Thyroid gland (tissue), 4 donors: ENCODE data around the gene MRGPRX3.

Experiments used
- POLR2A ChIP-seq, 2 donors: fragments of 450-650 bp; IDR thresholded peaks; one replicate each; pipeline ENCODE4 v1.6.1; 2017; ENCODE audit warnings: antibody characterized with exemption in 2 of 2, mild to moderate bottlenecking in 2 of 2, moderate library complexity in 1 of 2
- TF ChIP-seq, protein P1 (sequence below), 6 experiments: fragments of 200-600 bp in 3 of 6; fragments of 450-650 bp in 3 of 6; sonication (generic) in 3 of 6; IDR thresholded peaks; one replicate each; pipeline ENCODE4 v1.5.1; 2016 to 2019; ENCODE audit warnings: antibody characterized with exemption in 6 of 6, mild to moderate bottlenecking in 2 of 6, inconsistent platforms in 1 of 6, moderate library complexity in 1 of 6

DNA sequence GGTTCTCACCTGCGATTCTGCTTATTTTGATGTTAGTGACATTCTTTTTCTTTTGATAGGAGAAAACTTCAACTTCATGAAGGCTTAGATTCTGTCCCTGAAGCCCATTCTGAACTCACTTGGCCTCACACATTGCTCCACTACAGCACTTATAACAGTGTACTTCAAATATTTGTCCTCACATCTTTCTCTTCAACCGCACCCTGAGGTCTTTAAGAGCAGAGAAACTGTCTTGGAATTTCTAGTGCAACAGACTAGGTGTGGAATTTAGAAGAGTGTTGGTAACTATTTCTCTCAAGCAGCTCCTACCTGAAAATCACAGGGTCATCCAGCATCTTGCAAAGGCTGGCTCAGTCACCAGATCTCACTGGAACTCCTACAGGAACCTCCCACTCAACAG lies 7.8 kb downstream of the MRGPRX3 start:
- TF ChIP-seq, protein P1, sequence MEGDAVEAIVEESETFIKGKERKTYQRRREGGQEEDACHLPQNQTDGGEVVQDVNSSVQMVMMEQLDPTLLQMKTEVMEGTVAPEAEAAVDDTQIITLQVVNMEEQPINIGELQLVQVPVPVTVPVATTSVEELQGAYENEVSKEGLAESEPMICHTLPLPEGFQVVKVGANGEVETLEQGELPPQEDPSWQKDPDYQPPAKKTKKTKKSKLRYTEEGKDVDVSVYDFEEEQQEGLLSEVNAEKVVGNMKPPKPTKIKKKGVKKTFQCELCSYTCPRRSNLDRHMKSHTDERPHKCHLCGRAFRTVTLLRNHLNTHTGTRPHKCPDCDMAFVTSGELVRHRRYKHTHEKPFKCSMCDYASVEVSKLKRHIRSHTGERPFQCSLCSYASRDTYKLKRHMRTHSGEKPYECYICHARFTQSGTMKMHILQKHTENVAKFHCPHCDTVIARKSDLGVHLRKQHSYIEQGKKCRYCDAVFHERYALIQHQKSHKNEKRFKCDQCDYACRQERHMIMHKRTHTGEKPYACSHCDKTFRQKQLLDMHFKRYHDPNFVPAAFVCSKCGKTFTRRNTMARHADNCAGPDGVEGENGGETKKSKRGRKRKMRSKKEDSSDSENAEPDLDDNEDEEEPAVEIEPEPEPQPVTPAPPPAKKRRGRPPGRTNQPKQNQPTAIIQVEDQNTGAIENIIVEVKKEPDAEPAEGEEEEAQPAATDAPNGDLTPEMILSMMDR (IDR thresholded peaks at IDR 0.05): no peak
- TF ChIP-seq POLR2A (IDR thresholded peaks at IDR 0.05): no peak
